Right lobe of liver (tissue), 6 donors: ENCODE results near the gene NIPAL1. TPM values are rescaled to one million over a fixed set of nuclear protein-coding genes. Genes with fewer than 3 reads are reported as not detected.

Source experiments
- ATAC-seq, 4 donors: fragments of 200-7000 bp; cut with Tn5 transposase; one replicate each; pipeline ENCODE4 v1.9.1; 2020; ENCODE audit warnings: mild to moderate bottlenecking in 4 of 4, moderate library complexity in 4 of 4
- DNase-seq, 3 donors: peaks; one replicate each; pipeline ENCODE4 v3.0.0-alpha.2; 2020
- H3K27ac ChIP-seq, 3 donors: fragments of 200-600 bp; one replicate each; pipeline ENCODE4 v1.8.0; 2022
- H3K27me3 ChIP-seq, 2 donors: fragments of 200-600 bp; one replicate each; pipeline ENCODE4 v1.8.0; 2022
- H3K36me3 ChIP-seq, 4 donors: fragments of 200-600 bp; sonication (generic) in 1 of 4; one replicate each; pipeline versions ENCODE4 v1.5.1 to v1.8.0; 2017 to 2022; ENCODE audit warnings: control low read depth in 1 of 4
- H3K4me1 ChIP-seq, 4 donors: fragments of 200-600 bp; sonication (generic) in 1 of 4; one replicate each; pipeline versions ENCODE4 v1.5.1 to v1.8.0; 2017 to 2022; ENCODE audit warnings: control low read depth in 1 of 4
- H3K4me3 ChIP-seq, 3 donors: fragments of 200-600 bp; one replicate each; pipeline ENCODE4 v1.8.0; 2022
- H3K9me3 ChIP-seq, 4 donors: fragments of 200-600 bp; sonication (generic) in 1 of 4; one replicate each; pipeline versions ENCODE4 v1.5.1 to v1.8.0; 2017 to 2022; ENCODE audit warnings: control low read depth in 1 of 4
- CTCF ChIP-seq, 4 donors: fragments of 200-600 bp in 3 of 4; fragments of 450-650 bp in 1 of 4; IDR thresholded peaks; one replicate each; pipeline versions ENCODE4 v1.5.1 to v1.8.0; 2016 to 2022; ENCODE audit warnings: antibody characterized with exemption in 4 of 4, mild to moderate bottlenecking in 2 of 4
- POLR2A ChIP-seq: fragments of 450-650 bp; IDR thresholded peaks from one replicate; pipeline ENCODE4 v1.6.1; 2017; ENCODE audit warnings: antibody characterized with exemption, mild to moderate bottlenecking
- WGBS: methylation state at CpG from one replicate; pipeline ENCODE4 v1.1.6; 2018; ENCODE audit warnings: low coverage, low lambda C conversion rate; ENCODE audit not compliant: insufficient coverage; ENCODE audit errors: missing lambda C conversion rate; 5-methylcytosine and 5-hydroxymethylcytosine counted together
- intact Hi-C, 2 donors: fragments of 100-400 bp; cut with DNase I; formaldehyde crosslinking; loops; one replicate each; pipeline versions ENCODE4 v1.11.2 to v1.14.1; 2022
- total RNA-seq, 6 experiments: library from RNA; depleted of rRNA in 2 of 6; stranded (reverse); fragments of >200 nt in 2 of 6; fragmentation: NEBNext Ultra II Directional in 3 of 6; extraction: Animal tissue kit (Norgen Biotek cat#: 25700) in 3 of 6; gene quantifications; one replicate each; pipeline versions ENCODE4 v1.1.0 to v1.2.4, GENCODE V29; 2016 to 2023
- donor health status: DM: no; HTN: yes; CAD: no.
- donor health status: DM: no; HTN: no; CAD: no.
- donor health status: DM: no; HTN: no; CAD: no.
- donor health status: DM: no; HTN: yes; CAD: no.
- donor health status: DM: no; HTN: yes; CAD: no.

Gene NIPAL1
- total RNA-seq, 6 experiments from 2014 or later: 4.8 to 11.9 (median 7.6) TPM

GRCh38 chr4:48051078-48051477, 34.5 kb downstream of the NIPAL1 start:
- Histone ChIP-seq H3K36me3 (no peaks in the 10 kb centered on the region), H3K4me1 (peaks cover 0 to 23% (median 7%) of the 10 kb centered on the region in 4 donors), H3K9me3 (no peaks in the 10 kb centered on the region), H3K27me3 (no peaks in the 10 kb centered on the region), H3K27ac (no peak overlapping the region), H3K4me3 (no peak overlapping the region)
- TF ChIP-seq POLR2A (no peak), CTCF (IDR thresholded peaks at IDR 0.05) (no peak)
- WGBS: 100% methylated on average over 1 of the region's 1 CpG
- DNase-seq (no peak), ATAC-seq (no peak)
- intact Hi-C loops: no loop called here

GRCh38 chr4:48058617-48059530, 42.3 kb downstream of the NIPAL1 start:
- Histone ChIP-seq H3K36me3 (no peaks in the 10 kb centered on the region), H3K27ac (no peak overlapping the region), H3K9me3 (no peaks in the 10 kb centered on the region), H3K27me3 (no peaks in the 10 kb centered on the region), H3K4me3 (no peak overlapping the region), H3K4me1 (no peaks in the 10 kb centered on the region)
- TF ChIP-seq CTCF (IDR thresholded peaks at IDR 0.05) (no peak), POLR2A (no peak)
- WGBS: 84% methylated on average over 5 of the region's 5 CpGs
- DNase-seq (no peak), ATAC-seq (no peak)
- intact Hi-C loops: no loop called here

GRCh38 chr4:48064349-48064748, 47.8 kb downstream of the NIPAL1 start:
- no peaks in the 10 kb centered on the region for H3K27me3 ChIP-seq
- no peaks in the 10 kb centered on the region for H3K36me3 ChIP-seq
- DNase-seq: no peak
- H3K27ac ChIP-seq: no peak overlapping the region
- WGBS: 60% methylated on average over 1 of the region's 3 CpGs
- H3K4me3 ChIP-seq: no peak overlapping the region
- intact Hi-C loops: no loop called here
- TF ChIP-seq POLR2A: no peak
- no peak for TF ChIP-seq CTCF (IDR thresholded peaks at IDR 0.05)
- no peak for ATAC-seq
- no peaks in the 10 kb centered on the region for H3K9me3 ChIP-seq
- H3K4me1 ChIP-seq: peaks cover 0 to 4% (median 0%) of the 10 kb centered on the region in 4 donors

- H3K9me3 ChIP-seq: no peaks in the 10 kb centered on the region
- peaks cover 0 to 4% (median 0%) of the 10 kb centered on the region in 4 donors for H3K4me1 ChIP-seq
- intact Hi-C loops: no loop called here
- H3K27me3 ChIP-seq: no peaks in the 10 kb centered on the region
- TF ChIP-seq POLR2A (no peak), CTCF (IDR thresholded peaks at IDR 0.05) (no peak)
- ATAC-seq: no peak
- no peak overlapping the region for H3K4me3 ChIP-seq
- no peaks in the 10 kb centered on the region for H3K36me3 ChIP-seq
- 71% methylated on average over 1 of the region's 1 CpG for WGBS
- H3K27ac ChIP-seq: no peak overlapping the region
- no peak for DNase-seq
Observed at GRCh38 chr4:48065587-48066052, 49.0 kb downstream of the NIPAL1 start.
